ENCODE results near the gene CGB2.
"Not testable (repeated sequence)": the region's sequence is repeated elsewhere in the genome, so short reads cannot be mapped to it uniquely, and the experiment has no call there.

CGB2 gene

DNA sequence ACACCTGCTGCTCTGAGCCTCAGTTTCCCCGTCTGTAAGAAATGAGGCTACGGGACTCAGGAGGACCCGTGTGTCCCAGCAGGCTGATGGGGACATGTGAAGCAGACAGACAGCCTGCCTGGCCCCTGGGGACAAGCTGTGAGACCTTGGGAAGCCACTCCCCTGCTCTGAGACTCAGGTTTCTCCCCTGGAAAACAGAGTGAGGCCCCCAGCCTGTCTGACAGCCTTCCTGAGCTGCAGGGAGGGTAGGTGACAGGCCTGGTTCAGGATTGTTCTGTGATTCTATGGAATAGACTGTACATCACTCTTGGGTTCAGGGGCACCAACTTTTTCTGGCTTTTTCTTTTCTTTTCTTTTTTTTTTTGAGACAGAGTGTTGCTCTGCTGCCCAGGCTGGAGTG, 35.9 kb downstream of the CGB2 start:
- DNase-seq (ENCODE audit: low read depth, low spot score) = no peak

GRCh38 chr19:49069026-49069425, 37.3 kb downstream of the CGB2 start:
- no peak for DNase-seq (ENCODE audit: low read depth, low spot score)

- DNase-seq (ENCODE audit: low read depth, low spot score) = no peak
Measured at GRCh38 chr19:49070416-49070815, 38.7 kb downstream of the CGB2 start.

DNA sequence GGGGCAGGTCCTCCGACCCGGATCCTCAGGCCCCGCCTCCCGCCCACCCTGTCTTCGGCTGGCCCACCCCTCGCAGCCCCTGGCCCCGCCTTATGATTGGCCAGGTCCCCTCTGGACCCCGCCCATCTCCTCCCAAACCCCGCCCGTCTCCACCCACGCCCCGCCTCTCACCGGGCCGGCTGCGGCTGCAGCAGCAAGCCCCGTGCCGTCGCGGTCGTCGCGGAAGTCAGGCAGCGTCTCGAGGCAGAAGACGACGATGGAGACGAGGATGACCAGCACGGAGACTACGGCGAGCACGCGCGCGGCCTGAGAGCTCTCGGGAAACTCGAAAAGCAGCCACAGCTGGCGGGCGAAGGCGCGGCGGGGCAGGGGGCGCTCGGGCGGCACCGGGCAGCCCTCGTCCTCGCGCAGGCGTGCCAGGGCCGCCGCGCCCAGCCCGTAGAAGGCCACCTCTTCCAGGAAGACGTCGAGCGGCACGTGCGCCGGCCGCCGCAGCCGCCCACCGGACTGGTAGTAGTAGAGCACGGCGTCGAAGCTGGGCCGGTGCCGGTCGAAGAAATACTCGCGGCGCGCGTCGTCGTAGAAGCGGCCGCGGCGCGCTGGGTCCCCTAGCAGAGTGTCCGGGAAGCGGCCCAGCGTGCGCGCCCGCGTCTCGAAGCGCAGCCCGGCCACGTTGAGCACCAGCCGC, 40.3 kb downstream of the CGB2 start:
- no peak for DNase-seq (ENCODE audit: low read depth, low spot score)

GRCh38 chr19:49073514-49074378, 42.1 kb downstream of the CGB2 start:
- DNase-seq (ENCODE audit: low read depth, low spot score) = no peak

GRCh38 chr19:49074869-49075268, 43.2 kb downstream of the CGB2 start:
- DNase-seq (ENCODE audit: low read depth, low spot score) = not testable (repeated sequence)

- no peak for DNase-seq (ENCODE audit: low read depth, low spot score)
Measured at GRCh38 chr19:49080392-49080791, 48.7 kb downstream of the CGB2 start.

GRCh38 chr19:49081273-49081672, 49.6 kb downstream of the CGB2 start:
- DNase-seq (ENCODE audit: low read depth, low spot score) = no peak
